Breast epithelium (tissue), 4 donors: ENCODE data around the gene GPR84. TPM values are rescaled to one million over a fixed set of nuclear protein-coding genes. Genes with fewer than 3 reads are reported as not detected.

ENCODE experiments used
- DNase-seq, 2 donors: peaks; one replicate each; pipeline ENCODE4 v3.0.0-alpha.2; 2019; ENCODE audit warnings: low spot score in 2 of 2
- H3K27ac ChIP-seq, 2 donors: fragments of 200-600 bp; sonication (generic) in 1 of 2; one replicate each; pipeline ENCODE4 v1.5.1; 2016 to 2019; ENCODE audit warnings: mild to moderate bottlenecking in 1 of 2
- H3K27me3 ChIP-seq, 2 donors: fragments of 200-600 bp; sonication (generic) in 1 of 2; one replicate each; pipeline versions ENCODE4 v1.5.1 to v1.6.0; 2017 to 2019; ENCODE audit warnings: control low read depth in 1 of 2, mild to moderate bottlenecking in 1 of 2
- H3K36me3 ChIP-seq: fragments of 200-600 bp; one replicate; pipeline ENCODE4 v1.5.1; 2019
- H3K4me1 ChIP-seq, 2 donors: fragments of 200-600 bp; sonication (generic); one replicate each; pipeline ENCODE4 v1.5.1; 2016 to 2019; ENCODE audit warnings: control low read depth in 1 of 2
- H3K4me3 ChIP-seq, 3 donors: fragments of 200-600 bp; sonication (generic); 1 replicate in 2 of 3; 2 replicates in 1 of 3; pipeline ENCODE4 v1.5.1; 2016 to 2019; ENCODE audit warnings: mild to moderate bottlenecking in 3 of 3, moderate library complexity in 2 of 3
- H3K9me3 ChIP-seq, 2 donors: fragments of 200-600 bp; sonication (generic) in 1 of 2; one replicate each; pipeline ENCODE4 v1.5.1; 2016 to 2019; ENCODE audit warnings: control low read depth in 1 of 2
- POLR2A ChIP-seq: fragments of 450-650 bp; IDR thresholded peaks from one replicate; pipeline ENCODE4 v1.6.1; 2016; ENCODE audit warnings: antibody characterized with exemption, mild to moderate bottlenecking, moderate library complexity
- POLR2AphosphoS5 ChIP-seq, 3 donors: sonication (generic); formaldehyde crosslinking; IDR thresholded peaks; one replicate each; pipeline ENCODE4 v1.6.1; 2017; ENCODE audit warnings: antibody characterized with exemption in 3 of 3
- intact Hi-C: fragments of 100-400 bp; cut with DNase I; formaldehyde crosslinking; loops from one replicate; pipeline ENCODE4 v1.15.1; 2023; ENCODE audit warnings: low total_unique reads
- total RNA-seq, 3 donors: library from RNA; depleted of rRNA; stranded (reverse); fragments of >200 nt; gene quantifications; one replicate each; pipeline ENCODE4 v1.1.0, GENCODE V29; 2016
- TF ChIP-seq, protein P1 (sequence below), 3 donors: fragments of 450-650 bp; IDR thresholded peaks; one replicate each; pipeline ENCODE4 v1.5.1; 2016 to 2017; ENCODE audit warnings: antibody characterized with exemption in 3 of 3, mild to moderate bottlenecking in 3 of 3, moderate library complexity in 3 of 3

Gene GPR84
- total RNA-seq, 3 donors from 2014 or later: 0.44 TPM; not detected in 2

DNA sequence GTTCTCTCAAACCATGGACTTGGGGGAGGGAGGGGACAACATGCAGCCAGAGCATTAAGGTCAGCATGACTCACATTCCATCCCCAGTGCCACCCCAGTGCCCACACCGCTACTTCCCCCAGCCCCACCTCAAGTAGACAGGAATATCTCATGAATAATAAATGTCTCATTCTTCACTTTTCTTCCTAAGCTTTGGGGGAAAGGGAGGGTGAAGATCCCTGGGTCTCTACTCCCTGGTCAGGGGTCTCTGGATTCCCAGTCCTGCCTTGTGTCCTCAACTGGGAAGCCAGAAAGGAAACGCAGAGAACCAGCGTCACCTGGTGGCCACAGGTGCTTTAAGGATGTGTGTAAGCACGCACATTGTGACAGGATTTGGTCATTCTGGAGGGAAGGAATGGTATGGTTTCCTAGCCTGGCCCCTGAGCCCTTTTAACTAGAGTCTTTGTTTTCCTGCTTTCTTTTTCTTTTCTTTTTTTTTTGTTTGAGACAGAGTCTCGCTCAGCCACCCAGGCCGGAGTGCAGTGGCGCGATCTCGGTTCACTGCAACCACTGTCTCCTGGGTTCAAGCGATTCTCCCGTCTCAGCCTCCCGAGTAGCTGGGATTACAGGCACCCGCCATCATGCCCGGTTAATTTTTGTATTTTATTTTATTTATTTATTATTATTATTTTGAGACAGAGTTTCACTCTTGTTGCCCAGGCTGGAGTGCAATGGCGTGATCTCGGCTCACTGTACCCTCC lies 3.4 kb downstream of the GPR84 start:
- TF ChIP-seq, protein P1, sequence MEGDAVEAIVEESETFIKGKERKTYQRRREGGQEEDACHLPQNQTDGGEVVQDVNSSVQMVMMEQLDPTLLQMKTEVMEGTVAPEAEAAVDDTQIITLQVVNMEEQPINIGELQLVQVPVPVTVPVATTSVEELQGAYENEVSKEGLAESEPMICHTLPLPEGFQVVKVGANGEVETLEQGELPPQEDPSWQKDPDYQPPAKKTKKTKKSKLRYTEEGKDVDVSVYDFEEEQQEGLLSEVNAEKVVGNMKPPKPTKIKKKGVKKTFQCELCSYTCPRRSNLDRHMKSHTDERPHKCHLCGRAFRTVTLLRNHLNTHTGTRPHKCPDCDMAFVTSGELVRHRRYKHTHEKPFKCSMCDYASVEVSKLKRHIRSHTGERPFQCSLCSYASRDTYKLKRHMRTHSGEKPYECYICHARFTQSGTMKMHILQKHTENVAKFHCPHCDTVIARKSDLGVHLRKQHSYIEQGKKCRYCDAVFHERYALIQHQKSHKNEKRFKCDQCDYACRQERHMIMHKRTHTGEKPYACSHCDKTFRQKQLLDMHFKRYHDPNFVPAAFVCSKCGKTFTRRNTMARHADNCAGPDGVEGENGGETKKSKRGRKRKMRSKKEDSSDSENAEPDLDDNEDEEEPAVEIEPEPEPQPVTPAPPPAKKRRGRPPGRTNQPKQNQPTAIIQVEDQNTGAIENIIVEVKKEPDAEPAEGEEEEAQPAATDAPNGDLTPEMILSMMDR (IDR thresholded peaks at IDR 0.05): peak; percentile 69 to 88 (median 78)
- TF ChIP-seq POLR2A: no peak
- peak in 1 of 3 donors; percentile 32 for TF ChIP-seq POLR2AphosphoS5 (IDR thresholded peaks at IDR 0.05)
- H3K36me3 ChIP-seq: no peaks in the 10 kb centered on the region
- intact Hi-C loops: loop anchor here (5.0 to 10.0 kb wide), 3 partner anchors 76 to 1381 kb away; partner anchors contain the start of genes CBX5, GDF11 and HNRNPA1
- peak; percentile 72 to 76 for DNase-seq
- peak overlapping the region; percentile 90 to 93 for H3K27ac ChIP-seq
- no peaks in the 10 kb centered on the region for H3K4me1 ChIP-seq
- no peak overlapping the region for H3K4me3 ChIP-seq
- H3K27me3 ChIP-seq: no peaks in the 10 kb centered on the region
- H3K9me3 ChIP-seq: no peaks in the 10 kb centered on the region

DNA sequence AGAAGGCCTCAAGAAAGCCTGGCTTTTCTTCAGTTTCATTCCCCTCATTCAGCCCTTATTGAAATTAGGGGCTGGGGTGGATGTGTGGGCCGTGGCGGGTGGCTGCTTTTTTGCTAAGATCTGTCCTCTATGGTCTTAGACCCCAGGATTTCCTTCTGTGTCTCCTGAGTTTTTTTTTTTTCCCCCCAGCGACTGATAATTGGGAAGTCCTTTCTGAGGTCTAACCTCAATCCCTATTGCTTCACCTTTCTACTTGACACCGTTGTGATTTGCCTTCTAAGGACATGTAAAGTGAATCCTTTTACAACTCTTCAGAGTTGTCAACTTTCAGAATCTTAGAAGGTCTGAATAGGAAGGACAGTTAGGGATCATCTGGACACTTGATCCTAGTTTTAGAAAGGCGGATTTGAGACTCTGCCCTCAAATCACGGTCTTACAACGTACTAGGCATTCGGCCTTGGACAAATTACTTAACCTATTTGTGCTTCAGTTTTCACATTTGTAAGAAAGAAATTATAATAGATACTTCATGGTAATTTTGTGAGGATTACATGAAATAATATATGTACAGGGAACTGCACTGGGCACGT lies 4.4 kb downstream of the GPR84 start:
- H3K36me3 ChIP-seq: no peaks in the 10 kb centered on the region
- no peaks in the 10 kb centered on the region for H3K4me1 ChIP-seq
- peak overlapping the region; percentile 90 to 93 for H3K27ac ChIP-seq
- intact Hi-C loops: loop anchor here (5.0 to 10.0 kb wide), 3 partner anchors 75 to 1382 kb away; partner anchors contain the start of genes CBX5, GDF11 and HNRNPA1
- no peak for DNase-seq
- no peaks in the 10 kb centered on the region for H3K9me3 ChIP-seq
- no peak for TF ChIP-seq POLR2A
- TF ChIP-seq, protein P1 (IDR thresholded peaks at IDR 0.05): no peak
- TF ChIP-seq POLR2AphosphoS5 (IDR thresholded peaks at IDR 0.05): no peak
- H3K4me3 ChIP-seq: peak overlapping the region; percentile 48 to 78 (median 69)
- no peaks in the 10 kb centered on the region for H3K27me3 ChIP-seq

DNA sequence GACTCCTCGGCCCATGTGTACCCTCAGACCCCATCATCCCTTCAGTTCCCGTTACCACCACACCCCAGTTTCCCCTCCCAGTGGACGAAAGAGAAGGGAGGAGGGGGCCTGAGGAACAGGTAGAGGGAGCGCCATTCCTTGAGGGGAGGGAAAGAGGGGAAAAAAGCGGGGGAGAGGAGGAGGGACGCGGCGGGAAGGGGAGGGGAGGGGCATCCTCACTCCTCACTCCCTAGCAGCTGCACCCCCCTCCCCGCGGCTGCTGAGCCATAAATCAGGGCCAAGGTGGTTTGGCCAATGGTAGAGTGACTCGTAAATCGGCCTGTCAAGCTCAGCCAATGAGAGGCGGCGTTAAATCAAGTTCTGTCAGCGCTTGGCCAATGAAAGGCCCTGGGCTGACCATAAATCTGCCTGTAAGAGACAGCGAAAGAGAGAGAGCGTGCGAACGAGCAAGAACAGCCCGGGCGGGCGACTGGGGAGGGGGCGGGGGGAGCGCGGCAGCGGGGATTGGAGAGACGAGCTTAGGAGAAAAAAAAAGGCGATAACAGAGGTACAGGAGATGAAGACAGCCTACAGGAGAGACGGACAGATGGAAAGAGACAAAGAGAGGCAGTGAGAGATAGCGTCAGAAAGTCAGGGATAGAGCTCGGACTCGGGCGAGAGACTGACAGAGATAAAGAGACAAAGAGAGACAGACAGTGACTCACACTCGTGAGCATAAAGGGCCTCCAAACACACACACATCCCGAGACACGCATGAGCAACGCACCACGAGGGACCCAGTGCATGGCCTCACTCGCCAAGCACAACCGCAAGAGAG lies 5.1 kb downstream of the GPR84 start:
- intact Hi-C loops: no loop called here
- H3K4me1 ChIP-seq: no peaks in the 10 kb centered on the region
- peak; percentile 95 to 97 for DNase-seq
- H3K27me3 ChIP-seq: no peaks in the 10 kb centered on the region
- H3K4me3 ChIP-seq: peak overlapping the region; percentile 48 to 78 (median 69)
- peak overlapping the region; percentile 90 to 93 for H3K27ac ChIP-seq
- TF ChIP-seq POLR2AphosphoS5 (IDR thresholded peaks at IDR 0.05): peak; percentile 73 to 97 (median 90)
- TF ChIP-seq, protein P1 (IDR thresholded peaks at IDR 0.05): no peak
- TF ChIP-seq POLR2A: peak; percentile 30
- H3K36me3 ChIP-seq: no peaks in the 10 kb centered on the region
- H3K9me3 ChIP-seq: no peaks in the 10 kb centered on the region

DNA sequence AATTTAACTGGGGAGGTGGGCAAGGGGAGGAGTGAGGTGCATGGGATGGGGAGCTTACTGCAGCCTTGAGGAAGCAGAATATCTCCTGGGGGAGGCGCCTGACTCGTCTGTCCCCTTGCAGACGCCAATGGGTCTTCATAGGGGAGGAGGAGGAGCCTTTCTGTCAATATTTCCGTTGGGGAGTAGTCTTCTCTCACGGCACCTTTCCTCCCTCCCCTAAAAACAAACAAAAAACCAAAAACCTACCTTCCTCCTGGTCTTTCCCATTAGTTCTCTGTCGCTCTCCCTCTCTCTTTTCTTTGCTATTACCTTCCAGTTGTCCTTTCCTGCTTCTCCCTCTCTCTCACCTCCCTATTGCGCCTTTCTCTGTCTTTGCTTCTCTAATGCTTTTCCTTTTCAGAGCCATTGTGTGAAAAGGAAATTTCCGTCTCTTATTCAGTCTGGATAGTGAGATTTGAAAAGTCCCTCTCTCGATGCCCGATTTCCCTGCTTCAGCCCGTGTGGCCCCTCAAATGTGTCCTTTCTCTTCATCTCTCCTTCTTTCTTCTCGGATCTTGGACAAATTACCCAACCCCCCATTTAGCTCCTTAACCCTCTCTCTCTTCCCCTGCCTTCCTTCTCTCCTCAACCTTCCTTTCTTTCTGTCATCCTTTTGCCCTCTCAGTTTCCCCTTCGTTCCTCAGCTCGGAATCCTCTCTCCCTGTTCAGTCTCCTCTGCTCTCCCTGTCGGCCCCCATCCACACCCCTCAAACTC lies 5.9 kb downstream of the GPR84 start:
- no peaks in the 10 kb centered on the region for H3K4me1 ChIP-seq
- intact Hi-C loops: no loop called here

More for the DNA sequence above, 5.9 kb downstream of the GPR84 start:
- no peaks in the 10 kb centered on the region for H3K36me3 ChIP-seq
- no peak for TF ChIP-seq POLR2AphosphoS5 (IDR thresholded peaks at IDR 0.05)
- TF ChIP-seq, protein P1 (IDR thresholded peaks at IDR 0.05): no peak
- TF ChIP-seq POLR2A: no peak
- no peaks in the 10 kb centered on the region for H3K9me3 ChIP-seq
- no peak for DNase-seq
- H3K4me3 ChIP-seq: peak overlapping the region; percentile 48 to 78 (median 69)
- H3K27ac ChIP-seq: peak overlapping the region; percentile 90 to 93
- H3K27me3 ChIP-seq: no peaks in the 10 kb centered on the region
